HEK293 (cell line): Measurements from ENCODE around the gene DSC2.
A peak's percentile ranks its signal among the peaks of the same experiment; 100 is the strongest.

ENCODE experiments used
- CTCF ChIA-PET: fragments of 350-600 bp; formaldehyde crosslinking; extraction: SDS; loops from one replicate; lab custom pipeline; 2021; ENCODE audit warnings: antibody characterized with exemption; lab: Yijun Ruan, JAX
- POLR2A ChIA-PET: fragments of 300-600 bp; formaldehyde crosslinking; extraction: SDS; loops from one replicate; lab custom pipeline; 2020; ENCODE audit warnings: antibody characterized with exemption, inconsistent platforms; lab: Yijun Ruan, JAX
- H3K27ac ChIP-seq: fragments of 200-500 bp; sonication (Bioruptor generic); 2 replicates; pipeline ENCODE4 v1.5.1; 2014; ENCODE audit warnings: low read depth, low read length, control low read depth, inconsistent platforms; ENCODE audit errors: extremely low read depth
- H3K36me3 ChIP-seq, 2 experiments: fragments of 200-500 bp in 1 of 2; sonication (Bioruptor generic) in 1 of 2; 1 replicate in 1 of 2; 2 replicates in 1 of 2; pipeline ENCODE4 v1.5.1; 2014 to 2017; ENCODE audit warnings: inconsistent platforms in 2 of 2, low read length in 2 of 2; ENCODE audit not compliant: control insufficient read depth in 2 of 2, insufficient read depth in 1 of 2
- H3K4me1 ChIP-seq: fragments of 200-500 bp; sonication (Bioruptor generic); 2 replicates; pipeline ENCODE4 v1.5.1; 2014; ENCODE audit warnings: mild to moderate bottlenecking, low read length, inconsistent platforms; ENCODE audit not compliant: control insufficient read depth, insufficient read depth
- H3K4me3 ChIP-seq: 2 replicates; pipeline ENCODE4 v1.5.1; 2011; ENCODE audit warnings: low read depth, mild to moderate bottlenecking, control low read depth, low read length, moderate library complexity
- H3K9me3 ChIP-seq: fragments of 200-500 bp; sonication (Bioruptor generic); 2 replicates; pipeline ENCODE4 v1.5.1; 2014; ENCODE audit warnings: low read depth, low read length, inconsistent platforms; ENCODE audit not compliant: control insufficient read depth, insufficient read depth
- GLIS2 ChIP-seq: fragments of 450-650 bp; formaldehyde crosslinking; IDR thresholded peaks from 2 replicates; pipeline ENCODE4 v1.5.1; 2016; ENCODE audit warnings: missing biosample characterization, missing genetic modification characterization
- KLF1 ChIP-seq: fragments of 450-650 bp; formaldehyde crosslinking; IDR thresholded peaks from 2 replicates; pipeline ENCODE4 v1.5.1; 2016; ENCODE audit warnings: missing biosample characterization, missing genetic modification characterization
- KLF10 ChIP-seq: fragments of 450-650 bp; IDR thresholded peaks from 2 replicates; pipeline ENCODE4 v1.5.1; 2018; ENCODE audit warnings: missing biosample characterization, mild to moderate bottlenecking, missing genetic modification characterization
- PATZ1 ChIP-seq: fragments of 450-650 bp; formaldehyde crosslinking; IDR thresholded peaks from 2 replicates; pipeline ENCODE4 v1.5.1; 2016; ENCODE audit warnings: missing biosample characterization, missing genetic modification characterization
- PRDM2 ChIP-seq: fragments of 450-650 bp; formaldehyde crosslinking; IDR thresholded peaks from 2 replicates; pipeline ENCODE4 v1.5.1; 2016; ENCODE audit warnings: missing biosample characterization, missing genetic modification characterization, borderline replicate concordance
- ZBTB48 ChIP-seq: fragments of 450-650 bp; formaldehyde crosslinking; IDR thresholded peaks from 2 replicates; pipeline ENCODE4 v1.5.1; 2016; ENCODE audit warnings: missing biosample characterization, missing genetic modification characterization
- ZNF202 ChIP-seq: fragments of 450-650 bp; formaldehyde crosslinking; IDR thresholded peaks from 2 replicates; pipeline ENCODE4 v1.5.1; 2016; ENCODE audit warnings: missing biosample characterization, missing genetic modification characterization, borderline replicate concordance
- ZNF423 ChIP-seq: fragments of 450-650 bp; formaldehyde crosslinking; IDR thresholded peaks from 2 replicates; pipeline ENCODE4 v1.5.1; 2016; ENCODE audit warnings: missing biosample characterization, missing genetic modification characterization
- ZNF777 ChIP-seq: fragments of 450-650 bp; formaldehyde crosslinking; IDR thresholded peaks from 2 replicates; pipeline ENCODE4 v1.5.1; 2017; ENCODE audit warnings: missing biosample characterization, missing genetic modification characterization, borderline replicate concordance
- ZXDB ChIP-seq: fragments of 450-650 bp; formaldehyde crosslinking; IDR thresholded peaks from 2 replicates; pipeline ENCODE4 v1.5.1; 2016; ENCODE audit warnings: missing biosample characterization, missing genetic modification characterization
- TF ChIP-seq, protein P1 (sequence below): fragments of 450-650 bp; formaldehyde crosslinking; IDR thresholded peaks from 2 replicates; pipeline ENCODE4 v1.5.1; 2016; ENCODE audit warnings: missing biosample characterization, missing genetic modification characterization, low read depth
- TF ChIP-seq, protein P2 (sequence below): fragments of 450-650 bp; formaldehyde crosslinking; IDR thresholded peaks from 2 replicates; pipeline ENCODE4 v1.5.1; 2016; ENCODE audit warnings: missing biosample characterization, missing genetic modification characterization
- TF ChIP-seq, protein P3 (sequence below): fragments of 450-650 bp; formaldehyde crosslinking; IDR thresholded peaks from 2 replicates; pipeline ENCODE4 v1.5.1; 2016; ENCODE audit warnings: missing biosample characterization, missing genetic modification characterization
- TF ChIP-seq, protein P4 (sequence below): fragments of 450-650 bp; formaldehyde crosslinking; IDR thresholded peaks from 2 replicates; pipeline ENCODE4 v1.5.1; 2017; ENCODE audit warnings: missing biosample characterization, mild to moderate bottlenecking, missing genetic modification characterization, moderate library complexity

The DSC2 gene

GRCh38 chr18:31042406-31043181 lies 59.6 kb downstream of the DSC2 start, which contains the start of gene DSC3 (continued):
- TF ChIP-seq PRDM2 (tag by site-specific recombination) (no peak), ZNF777 (tag by site-specific recombination) (peak; percentile 58)
- TF ChIP-seq, protein P1, sequence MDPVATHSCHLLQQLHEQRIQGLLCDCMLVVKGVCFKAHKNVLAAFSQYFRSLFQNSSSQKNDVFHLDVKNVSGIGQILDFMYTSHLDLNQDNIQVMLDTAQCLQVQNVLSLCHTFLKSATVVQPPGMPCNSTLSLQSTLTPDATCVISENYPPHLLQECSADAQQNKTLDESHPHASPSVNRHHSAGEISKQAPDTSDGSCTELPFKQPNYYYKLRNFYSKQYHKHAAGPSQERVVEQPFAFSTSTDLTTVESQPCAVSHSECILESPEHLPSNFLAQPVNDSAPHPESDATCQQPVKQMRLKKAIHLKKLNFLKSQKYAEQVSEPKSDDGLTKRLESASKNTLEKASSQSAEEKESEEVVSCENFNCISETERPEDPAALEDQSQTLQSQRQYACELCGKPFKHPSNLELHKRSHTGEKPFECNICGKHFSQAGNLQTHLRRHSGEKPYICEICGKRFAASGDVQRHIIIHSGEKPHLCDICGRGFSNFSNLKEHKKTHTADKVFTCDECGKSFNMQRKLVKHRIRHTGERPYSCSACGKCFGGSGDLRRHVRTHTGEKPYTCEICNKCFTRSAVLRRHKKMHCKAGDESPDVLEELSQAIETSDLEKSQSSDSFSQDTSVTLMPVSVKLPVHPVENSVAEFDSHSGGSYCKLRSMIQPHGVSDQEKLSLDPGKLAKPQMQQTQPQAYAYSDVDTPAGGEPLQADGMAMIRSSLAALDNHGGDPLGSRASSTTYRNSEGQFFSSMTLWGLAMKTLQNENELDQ (tag by site-specific recombination) = no peak
- TF ChIP-seq, protein P2, sequence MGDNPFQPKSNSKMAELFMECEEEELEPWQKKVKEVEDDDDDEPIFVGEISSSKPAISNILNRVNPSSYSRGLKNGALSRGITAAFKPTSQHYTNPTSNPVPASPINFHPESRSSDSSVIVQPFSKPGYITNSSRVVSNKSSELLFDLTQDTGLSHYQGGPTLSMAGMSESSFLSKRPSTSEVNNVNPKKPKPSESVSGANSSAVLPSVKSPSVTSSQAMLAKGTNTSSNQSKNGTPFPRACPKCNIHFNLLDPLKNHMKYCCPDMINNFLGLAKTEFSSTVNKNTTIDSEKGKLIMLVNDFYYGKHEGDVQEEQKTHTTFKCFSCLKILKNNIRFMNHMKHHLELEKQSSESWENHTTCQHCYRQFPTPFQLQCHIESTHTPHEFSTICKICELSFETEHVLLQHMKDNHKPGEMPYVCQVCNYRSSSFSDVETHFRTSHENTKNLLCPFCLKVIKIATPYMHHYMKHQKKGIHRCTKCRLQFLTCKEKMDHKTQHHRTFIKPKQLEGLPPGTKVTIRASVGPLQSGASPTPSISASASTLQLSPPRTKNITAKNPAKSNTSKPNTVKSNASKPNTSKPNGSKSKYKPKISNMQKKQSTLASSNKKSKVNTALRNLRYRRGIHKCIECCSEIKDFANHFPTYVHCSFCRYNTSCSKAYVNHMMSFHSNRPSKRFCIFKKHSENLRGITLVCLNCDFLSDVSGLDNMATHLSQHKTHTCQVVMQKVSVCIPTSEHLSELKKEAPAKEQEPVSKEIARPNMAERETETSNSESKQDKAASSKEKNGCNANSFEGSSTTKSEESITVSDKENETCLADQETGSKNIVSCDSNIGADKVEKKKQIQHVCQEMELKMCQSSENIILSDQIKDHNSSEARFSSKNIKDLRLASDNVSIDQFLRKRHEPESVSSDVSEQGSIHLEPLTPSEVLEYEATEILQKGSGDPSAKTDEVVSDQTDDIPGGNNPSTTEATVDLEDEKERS = no peak
- TF ChIP-seq, all 188 proteins: peak for 33

- ChIA-PET POLR2A (interaction anchor here (0.7 to 2.8 kb wide), 19 partner anchors 9 to 901 kb away, joined by 3 to 12 read pairs (median 4); partner anchors contain the start of gene TRAPPC8), CTCF (interaction anchor here (0.6 to 1.1 kb wide), 3 partner anchors 14 to 70 kb away, joined by 3 to 4 read pairs (median 3); no protein-coding TSS in a partner anchor)
- no peaks in the 10 kb centered on the region for H3K4me1 ChIP-seq
- H3K4me3 ChIP-seq = peak overlapping the region; percentile 79
- no peaks in the 10 kb centered on the region for H3K9me3 ChIP-seq
- peak overlapping the region; percentile 94 for H3K27ac ChIP-seq
- no peaks in the 10 kb centered on the region for H3K36me3 ChIP-seq
- TF ChIP-seq GLIS2 (tag by site-specific recombination) (peak; percentile 86), KLF10 (tag by site-specific recombination) (no peak), ZXDB (tag by site-specific recombination) (peak; percentile 8; the same call in 1 of the 2 replicates), KLF1 (no peak), ZBTB48 (tag by site-specific recombination) (peak; percentile 71), ZNF423 (tag by site-specific recombination) (peak; percentile 94), ZNF202 (no peak), PATZ1 (tag by site-specific recombination) (peak; percentile 54; the same call in 1 of the 2 replicates)
- TF ChIP-seq, protein P3, sequence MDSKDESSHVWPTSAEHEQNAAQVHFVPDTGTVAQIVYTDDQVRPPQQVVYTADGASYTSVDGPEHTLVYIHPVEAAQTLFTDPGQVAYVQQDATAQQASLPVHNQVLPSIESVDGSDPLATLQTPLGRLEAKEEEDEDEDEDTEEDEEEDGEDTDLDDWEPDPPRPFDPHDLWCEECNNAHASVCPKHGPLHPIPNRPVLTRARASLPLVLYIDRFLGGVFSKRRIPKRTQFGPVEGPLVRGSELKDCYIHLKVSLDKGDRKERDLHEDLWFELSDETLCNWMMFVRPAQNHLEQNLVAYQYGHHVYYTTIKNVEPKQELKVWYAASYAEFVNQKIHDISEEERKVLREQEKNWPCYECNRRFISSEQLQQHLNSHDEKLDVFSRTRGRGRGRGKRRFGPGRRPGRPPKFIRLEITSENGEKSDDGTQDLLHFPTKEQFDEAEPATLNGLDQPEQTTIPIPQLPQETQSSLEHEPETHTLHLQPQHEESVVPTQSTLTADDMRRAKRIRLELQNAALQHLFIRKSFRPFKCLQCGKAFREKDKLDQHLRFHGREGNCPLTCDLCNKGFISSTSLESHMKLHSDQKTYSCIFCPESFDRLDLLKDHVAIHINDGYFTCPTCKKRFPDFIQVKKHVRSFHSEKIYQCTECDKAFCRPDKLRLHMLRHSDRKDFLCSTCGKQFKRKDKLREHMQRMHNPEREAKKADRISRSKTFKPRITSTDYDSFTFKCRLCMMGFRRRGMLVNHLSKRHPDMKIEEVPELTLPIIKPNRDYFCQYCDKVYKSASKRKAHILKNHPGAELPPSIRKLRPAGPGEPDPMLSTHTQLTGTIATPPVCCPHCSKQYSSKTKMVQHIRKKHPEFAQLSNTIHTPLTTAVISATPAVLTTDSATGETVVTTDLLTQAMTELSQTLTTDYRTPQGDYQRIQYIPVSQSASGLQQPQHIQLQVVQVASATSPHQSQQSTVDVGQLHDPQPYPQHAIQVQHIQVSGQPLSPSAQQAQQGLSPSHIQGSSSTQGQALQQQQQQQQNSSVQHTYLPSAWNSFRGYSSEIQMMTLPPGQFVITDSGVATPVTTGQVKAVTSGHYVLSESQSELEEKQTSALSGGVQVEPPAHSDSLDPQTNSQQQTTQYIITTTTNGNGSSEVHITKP = peak; percentile 79; the same call in 1 of the 2 replicates
- TF ChIP-seq, protein P4, sequence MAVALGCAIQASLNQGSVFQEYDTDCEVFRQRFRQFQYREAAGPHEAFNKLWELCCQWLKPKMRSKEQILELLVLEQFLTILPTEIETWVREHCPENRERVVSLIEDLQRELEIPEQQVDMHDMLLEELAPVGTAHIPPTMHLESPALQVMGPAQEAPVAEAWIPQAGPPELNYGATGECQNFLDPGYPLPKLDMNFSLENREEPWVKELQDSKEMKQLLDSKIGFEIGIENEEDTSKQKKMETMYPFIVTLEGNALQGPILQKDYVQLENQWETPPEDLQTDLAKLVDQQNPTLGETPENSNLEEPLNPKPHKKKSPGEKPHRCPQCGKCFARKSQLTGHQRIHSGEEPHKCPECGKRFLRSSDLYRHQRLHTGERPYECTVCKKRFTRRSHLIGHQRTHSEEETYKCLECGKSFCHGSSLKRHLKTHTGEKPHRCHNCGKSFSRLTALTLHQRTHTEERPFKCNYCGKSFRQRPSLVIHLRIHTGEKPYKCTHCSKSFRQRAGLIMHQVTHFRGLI (tag by site-specific recombination) = 0 out of 2 replicates have a peak, but pooled peaks have one; percentile 51
Measured at GRCh38 chr18:31042084-31042405, 60.2 kb downstream of the DSC2 start.
